ENCODE results near the gene PLA2G7. TPM values are rescaled to one million over a fixed set of nuclear protein-coding genes. Genes with fewer than 3 reads are reported as not detected.
"Not testable (repeated sequence)": the region's sequence is repeated elsewhere in the genome, so short reads cannot be mapped to it uniquely, and the experiment has no call there.

Gene PLA2G7
- total RNA-seq, 4 donors from 2014 or later: 1.0 to 24.4 (median 3.2) TPM

DNA sequence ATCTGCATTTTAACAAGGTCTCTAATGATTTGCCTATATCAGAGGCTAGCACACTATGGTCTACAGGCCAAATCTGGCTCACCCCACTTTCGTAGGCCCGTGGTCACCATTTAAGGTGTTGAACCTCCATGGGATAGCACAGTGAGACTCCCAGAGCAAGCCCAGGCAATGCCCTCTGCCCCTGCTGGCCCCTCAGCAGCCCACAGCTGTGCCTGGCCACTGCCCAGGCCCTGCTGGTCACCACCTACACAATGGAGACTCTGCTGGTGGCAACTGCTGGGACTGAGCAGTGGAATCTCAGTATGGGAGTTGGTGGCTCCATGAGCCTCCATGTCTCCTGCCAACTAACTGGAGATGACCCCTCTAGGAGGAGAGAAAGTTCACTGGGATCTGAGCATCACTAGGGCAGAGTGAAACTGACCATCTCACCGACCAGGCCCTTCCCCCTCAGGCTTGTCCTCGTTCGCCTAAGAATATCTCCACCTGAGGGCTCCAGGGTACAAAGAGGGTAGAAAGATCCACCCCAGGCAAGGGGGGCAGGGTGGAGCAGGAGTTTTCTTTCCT lies 13.8 kb upstream of the PLA2G7 start:
- ATAC-seq (ENCODE audit: low FRiP score) (no peak), DNase-seq (ENCODE audit: low spot score) (no peak)
- TF ChIP-seq CTCF (IDR thresholded peaks at IDR 0.05): no peak

- DNase-seq (ENCODE audit: low spot score) (no peak), ATAC-seq (ENCODE audit: low FRiP score) (no peak)
- no peak for TF ChIP-seq CTCF (IDR thresholded peaks at IDR 0.05)
These were observed 11.5 kb upstream of the PLA2G7 start, which contains the start of gene ANKRD66 for GRCh38 chr6:46746696-46747095. Gene ANKRD66 (plus strand): TSS chr6:46746933. CDS start chr6:46751949, 5,016 bp downstream.

DNA sequence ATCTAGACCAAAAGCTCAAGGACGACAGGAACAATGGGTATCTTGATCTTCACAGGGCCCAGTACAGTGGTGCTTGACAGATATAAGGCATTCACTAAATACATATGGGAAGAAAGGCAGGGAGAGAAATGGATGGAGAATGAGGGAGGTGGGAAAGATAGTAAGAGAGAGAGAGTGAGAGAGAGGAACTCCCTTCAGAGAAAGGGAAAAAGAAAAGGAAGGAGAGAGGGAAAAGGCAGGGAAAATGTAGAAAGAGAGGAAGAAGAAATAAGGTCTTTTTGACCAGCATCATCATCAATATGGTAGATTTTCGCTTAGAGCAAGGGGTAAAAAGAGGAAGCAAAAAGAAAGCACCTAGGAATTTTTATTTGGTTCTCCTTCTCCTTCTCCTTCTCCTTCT lies 10.8 kb upstream of the PLA2G7 start:
- ATAC-seq (ENCODE audit: low FRiP score) (no peak), DNase-seq (ENCODE audit: low spot score) (no peak)
- TF ChIP-seq CTCF (IDR thresholded peaks at IDR 0.05): no peak

DNA sequence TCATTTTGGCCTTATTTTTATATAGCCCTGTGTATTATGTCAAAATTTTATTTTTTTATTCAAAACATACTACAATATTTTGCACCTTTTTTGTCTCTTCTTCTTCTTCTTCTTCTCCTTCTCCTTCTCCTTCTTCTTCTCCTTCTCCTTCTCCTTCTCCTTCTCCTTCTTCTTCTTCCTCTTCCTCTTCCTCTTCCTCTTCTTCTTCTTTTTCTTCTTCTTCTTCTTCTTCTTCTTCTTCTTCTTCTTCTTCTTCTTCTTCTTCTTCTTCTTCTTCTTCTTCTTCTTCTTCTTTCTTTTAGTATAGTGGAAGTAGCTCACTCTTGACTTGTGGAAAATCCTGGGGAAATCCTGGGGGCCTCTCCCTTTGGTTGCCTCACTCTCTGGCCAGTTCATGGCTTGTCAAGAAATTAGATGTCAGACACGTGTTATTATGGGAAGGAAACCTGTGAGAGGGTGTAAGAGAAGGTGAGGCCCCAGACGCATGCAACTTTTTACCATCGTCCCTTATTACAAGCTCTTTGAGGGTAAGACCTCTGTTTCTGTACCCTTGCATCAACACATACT lies 9.1 kb upstream of the PLA2G7 start:
- not testable (repeated sequence) for ATAC-seq (ENCODE audit: low FRiP score); DNase-seq (ENCODE audit: low spot score)

GRCh38 chr6:46743425-46744158 lies 8.4 kb upstream of the PLA2G7 start:
- no peak for TF ChIP-seq CTCF (IDR thresholded peaks at IDR 0.05)
- DNase-seq (ENCODE audit: low spot score) (no peak), ATAC-seq (ENCODE audit: low FRiP score) (no peak)

DNA sequence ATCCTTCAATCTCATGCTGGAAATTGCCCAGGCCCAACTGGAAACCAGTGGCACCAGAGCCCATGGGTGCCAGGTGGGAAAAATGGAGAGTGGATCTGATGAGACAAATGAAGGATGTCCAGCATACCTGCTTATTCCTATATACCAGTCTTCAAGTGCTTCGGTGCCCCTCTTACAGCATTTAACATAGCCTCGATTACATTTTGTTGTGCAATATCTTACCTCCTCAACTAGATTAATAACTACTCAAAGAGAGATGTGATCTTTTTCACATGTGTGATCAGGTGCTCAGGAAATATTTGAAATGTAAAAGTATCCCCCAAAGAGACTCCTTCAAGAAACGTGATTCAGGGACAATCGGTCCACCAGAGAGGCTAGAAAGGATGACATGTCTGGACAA lies 6.7 kb upstream of the PLA2G7 start:
- no peak for TF ChIP-seq CTCF (IDR thresholded peaks at IDR 0.05)
- DNase-seq (ENCODE audit: low spot score) (no peak), ATAC-seq (ENCODE audit: low FRiP score) (no peak)

- no peak for TF ChIP-seq CTCF (IDR thresholded peaks at IDR 0.05)
- DNase-seq (ENCODE audit: low spot score): no peak
- no peak for ATAC-seq (ENCODE audit: low FRiP score)
These were observed 6.3 kb upstream of the PLA2G7 start for GRCh38 chr6:46741482-46741881.

Measured in omental fat pad (tissue), 4 donors.